Stomach (tissue), 9 donors: ENCODE results near the gene TMEM128. TPM values are rescaled to one million over a fixed set of nuclear protein-coding genes. Genes with fewer than 3 reads are reported as not detected.

Source experiments
- DNase-seq, 2 donors: peaks; one replicate each; pipeline versions ENCODE4 v3.0.0 to v3.0.0-alpha.2; 2013 to 2019
- H3K27ac ChIP-seq, 5 donors: fragments of 200-600 bp in 4 of 5; sonication (generic) in 4 of 5; one replicate each; pipeline ENCODE4 v1.5.1; 2013 to 2019; ENCODE audit warnings: mild to moderate bottlenecking in 1 of 5, moderate library complexity in 1 of 5
- H3K27me3 ChIP-seq, 3 donors: fragments of 200-600 bp; sonication (generic); one replicate each; pipeline ENCODE4 v1.5.1; 2017 to 2019; ENCODE audit warnings: mixed run types in 1 of 3
- H3K36me3 ChIP-seq, 4 donors: fragments of 200-600 bp; sonication (generic); 1 replicate in 3 of 4; 2 replicates in 1 of 4; pipeline ENCODE4 v1.5.1; 2016 to 2019
- H3K4me1 ChIP-seq, 4 donors: fragments of 200-600 bp; sonication (generic); one replicate each; pipeline ENCODE4 v1.5.1; 2016 to 2019
- H3K4me3 ChIP-seq, 4 donors: fragments of 200-600 bp; sonication (generic) in 3 of 4; one replicate each; pipeline ENCODE4 v1.5.1; 2016 to 2019; ENCODE audit warnings: mild to moderate bottlenecking in 1 of 4
- H3K9me3 ChIP-seq, 4 donors: fragments of 200-600 bp; sonication (generic); one replicate each; pipeline ENCODE4 v1.5.1; 2016 to 2019
- EP300 ChIP-seq: sonication (generic); formaldehyde crosslinking; IDR thresholded peaks from one replicate; pipeline ENCODE4 v1.6.1; 2017; ENCODE audit warnings: antibody characterized with exemption
- POLR2A ChIP-seq, 4 donors: fragments of 450-650 bp; IDR thresholded peaks; one replicate each; pipeline ENCODE4 v1.6.1; 2016; ENCODE audit warnings: antibody characterized with exemption in 4 of 4, control low read depth in 2 of 4, mild to moderate bottlenecking in 1 of 4, moderate library complexity in 1 of 4
- POLR2AphosphoS5 ChIP-seq, 3 donors: sonication (generic); formaldehyde crosslinking; IDR thresholded peaks; one replicate each; pipeline ENCODE4 v1.6.1; 2016; ENCODE audit warnings: antibody characterized with exemption in 3 of 3
- WGBS, 5 donors: extraction: QIAGEN DNeasy Blood & Tissue Kit in 3 of 5; methylation state at CpG; one replicate each; pipeline versions ENCODE4 v1.1.5 to v1.1.7; 2013 to 2018; 5-methylcytosine and 5-hydroxymethylcytosine counted together
- intact Hi-C: fragments of 100-400 bp; cut with DNase I; formaldehyde crosslinking; loops from one replicate; pipeline ENCODE4 v1.15.1; 2023; ENCODE audit warnings: low total_unique reads
- polyA plus RNA-seq, 3 donors: library from polyadenylated mRNA; stranded (reverse); fragments of 200-250 nt; gene quantifications; one replicate each; pipeline ENCODE4 v1.2.3, GENCODE V29; 2013
- total RNA-seq, 5 donors: library from RNA; depleted of rRNA; stranded (reverse); fragments of >200 nt; gene quantifications; one replicate each; pipeline versions ENCODE4 v1.1.0 to v1.2.3, GENCODE V29; 2014 to 2016
- TF ChIP-seq, protein P1 (sequence below), 7 experiments: fragments of 450-650 bp in 4 of 7; fragments of 200-600 bp in 3 of 7; sonication (generic) in 3 of 7; IDR thresholded peaks; one replicate each; pipeline ENCODE4 v1.5.1; 2016 to 2019; ENCODE audit warnings: antibody characterized with exemption in 7 of 7, control low read depth in 2 of 7, mild to moderate bottlenecking in 1 of 7
- donor health status: healthy with polysubstance abuse.
- donor health status: Bipolar disorder and iron deficiency.
- donor health status: healthy.

Gene TMEM128
- total and polyA plus RNA-seq, 8 donors, result 0.29 to 46.3 (median 18.3) TPM

- Histone ChIP-seq H3K4me3 (no peak overlapping the region), H3K36me3 (peaks cover 16 to 97% (median 93%) of the 10 kb centered on the region in 4 donors), H3K4me1 (no peaks in the 10 kb centered on the region), H3K27me3 (no peaks in the 10 kb centered on the region), H3K9me3 (no peaks in the 10 kb centered on the region), H3K27ac (no peak overlapping the region)
- intact Hi-C loops, result no loop called here
- TF ChIP-seq POLR2A (IDR thresholded peaks at IDR 0.05) (no peak), POLR2AphosphoS5 (IDR thresholded peaks at IDR 0.05) (no peak), EP300 (no peak)
- TF ChIP-seq, protein P1, sequence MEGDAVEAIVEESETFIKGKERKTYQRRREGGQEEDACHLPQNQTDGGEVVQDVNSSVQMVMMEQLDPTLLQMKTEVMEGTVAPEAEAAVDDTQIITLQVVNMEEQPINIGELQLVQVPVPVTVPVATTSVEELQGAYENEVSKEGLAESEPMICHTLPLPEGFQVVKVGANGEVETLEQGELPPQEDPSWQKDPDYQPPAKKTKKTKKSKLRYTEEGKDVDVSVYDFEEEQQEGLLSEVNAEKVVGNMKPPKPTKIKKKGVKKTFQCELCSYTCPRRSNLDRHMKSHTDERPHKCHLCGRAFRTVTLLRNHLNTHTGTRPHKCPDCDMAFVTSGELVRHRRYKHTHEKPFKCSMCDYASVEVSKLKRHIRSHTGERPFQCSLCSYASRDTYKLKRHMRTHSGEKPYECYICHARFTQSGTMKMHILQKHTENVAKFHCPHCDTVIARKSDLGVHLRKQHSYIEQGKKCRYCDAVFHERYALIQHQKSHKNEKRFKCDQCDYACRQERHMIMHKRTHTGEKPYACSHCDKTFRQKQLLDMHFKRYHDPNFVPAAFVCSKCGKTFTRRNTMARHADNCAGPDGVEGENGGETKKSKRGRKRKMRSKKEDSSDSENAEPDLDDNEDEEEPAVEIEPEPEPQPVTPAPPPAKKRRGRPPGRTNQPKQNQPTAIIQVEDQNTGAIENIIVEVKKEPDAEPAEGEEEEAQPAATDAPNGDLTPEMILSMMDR (IDR thresholded peaks at IDR 0.05), result no peak
- 83 to 91% (median 90%) methylated on average over 10 of the region's 10 CpGs for WGBS, 5 donors
- DNase-seq, result no peak
These were observed 23.9 kb upstream of the TMEM128 start for GRCh38 chr4:4271912-4272311.

DNA sequence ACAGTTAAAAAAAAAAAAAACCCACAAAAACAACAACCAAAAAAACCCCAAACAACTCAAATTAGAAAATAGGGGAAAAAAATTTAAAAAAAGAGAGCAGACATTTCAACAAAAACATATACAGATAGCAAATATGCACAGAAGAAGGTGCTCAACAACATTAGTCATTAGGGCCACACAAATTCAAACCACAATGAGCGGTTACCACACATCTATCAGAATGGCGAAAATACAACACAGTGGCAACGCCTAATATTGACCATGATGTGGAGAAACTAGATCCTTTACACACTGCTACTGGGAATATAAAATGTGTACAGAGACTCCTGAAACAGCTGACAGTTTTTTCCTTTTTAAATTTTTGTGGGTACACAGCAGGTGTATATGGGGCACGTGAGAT is 22.5 kb upstream of the TMEM128 start:
- intact Hi-C loops, result no loop called here
- peaks cover 14 to 94% (median 85%) of the 10 kb centered on the region in 4 donors for H3K36me3 ChIP-seq
- whole genome bisulfite sequencing, 5 donors, result 59 to 87% (median 76%) methylated on average over 4 of the region's 4 CpGs

GRCh38 chr4:4269856-4270255 is 21.8 kb upstream of the TMEM128 start:
- Histone ChIP-seq H3K27ac (peak overlapping the region in 4 of 5 donors; percentile 31 to 64 (median 46)), H3K36me3 (peaks cover 14 to 87% (median 78%) of the 10 kb centered on the region in 4 donors)

More for the DNA sequence above, 22.5 kb upstream of the TMEM128 start:
- no peaks in the 10 kb centered on the region for H3K4me1 ChIP-seq
- no peak for DNase-seq
- no peaks in the 10 kb centered on the region for H3K27me3 ChIP-seq
- H3K27ac ChIP-seq, result no peak overlapping the region
- H3K9me3 ChIP-seq, result no peaks in the 10 kb centered on the region
- TF ChIP-seq, protein P1 (IDR thresholded peaks at IDR 0.05), result no peak
- no peak overlapping the region for H3K4me3 ChIP-seq

DNA sequence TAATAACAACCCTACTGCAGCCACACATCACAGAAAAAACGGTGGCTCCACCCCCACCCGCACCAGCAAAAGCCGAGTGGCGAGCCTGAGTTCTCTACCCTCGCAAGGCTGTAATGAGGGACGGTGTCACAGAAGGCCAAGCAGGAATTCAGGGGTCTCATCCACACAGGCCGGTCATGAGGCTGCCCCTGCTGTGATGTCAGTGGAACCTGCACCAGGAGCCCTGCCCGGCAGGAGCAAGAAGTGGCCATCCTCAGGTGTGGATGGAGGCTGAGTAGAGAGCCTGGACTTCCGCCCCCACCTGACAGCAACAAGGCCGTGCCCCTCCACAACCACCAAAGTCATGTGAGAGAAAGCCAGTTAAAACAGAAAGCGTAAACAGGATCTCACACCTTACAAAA is 21.3 kb upstream of the TMEM128 start:
- no peak for TF ChIP-seq POLR2AphosphoS5 (IDR thresholded peaks at IDR 0.05)
- no peak for TF ChIP-seq EP300
- TF ChIP-seq, protein P1 (IDR thresholded peaks at IDR 0.05), result no peak
- no peak for TF ChIP-seq POLR2A (IDR thresholded peaks at IDR 0.05)
- H3K27ac ChIP-seq, result peak overlapping the region in 4 of 5 donors; percentile 3 to 64 (median 14)
- DNase-seq, result no peak

More at GRCh38 chr4:4269856-4270255, 21.8 kb upstream of the TMEM128 start:
- Histone ChIP-seq H3K27me3 (no peaks in the 10 kb centered on the region), H3K4me1 (no peaks in the 10 kb centered on the region), H3K4me3 (no peak overlapping the region), H3K9me3 (no peaks in the 10 kb centered on the region)
- WGBS, 5 donors, result 77 to 92% (median 85%) methylated on average over 4 of the region's 4 CpGs
- TF ChIP-seq EP300 (no peak), POLR2AphosphoS5 (IDR thresholded peaks at IDR 0.05) (no peak), POLR2A (IDR thresholded peaks at IDR 0.05) (no peak)
- TF ChIP-seq, protein P1 (IDR thresholded peaks at IDR 0.05), result no peak
- intact Hi-C loops, result no loop called here
- no peak for DNase-seq

More for the DNA sequence above, 21.3 kb upstream of the TMEM128 start:
- WGBS, 5 donors, result 81 to 94% (median 86%) methylated on average over 9 to 11 of the region's 11 CpGs
- Histone ChIP-seq H3K36me3 (peaks cover 10 to 82% (median 73%) of the 10 kb centered on the region in 4 donors), H3K9me3 (no peaks in the 10 kb centered on the region), H3K4me1 (no peaks in the 10 kb centered on the region), H3K27me3 (no peaks in the 10 kb centered on the region), H3K4me3 (no peak overlapping the region)
- intact Hi-C loops, result no loop called here
